Stimulated activated CD8-positive, alpha-beta memory T cell treated with anti-CD3 and anti-CD28 coated beads, Interleukin-4, amount 100 ng/mL, for 4 hours (primary cell): ENCODE measurements around the gene RTP1.
"Not testable (repeated sequence)": the region's sequence is repeated elsewhere in the genome, so short reads cannot be mapped to it uniquely, and the experiment has no call there.

Source experiments
- DNase-seq, 2 donors: peaks; one replicate each; pipeline ENCODE4 v3.0.0-alpha.2; 2020; ENCODE audit warnings: low read depth in 2 of 2, low spot score in 1 of 2

The RTP1 gene, protein sequence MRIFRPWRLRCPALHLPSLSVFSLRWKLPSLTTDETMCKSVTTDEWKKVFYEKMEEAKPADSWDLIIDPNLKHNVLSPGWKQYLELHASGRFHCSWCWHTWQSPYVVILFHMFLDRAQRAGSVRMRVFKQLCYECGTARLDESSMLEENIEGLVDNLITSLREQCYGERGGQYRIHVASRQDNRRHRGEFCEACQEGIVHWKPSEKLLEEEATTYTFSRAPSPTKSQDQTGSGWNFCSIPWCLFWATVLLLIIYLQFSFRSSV

DNA sequence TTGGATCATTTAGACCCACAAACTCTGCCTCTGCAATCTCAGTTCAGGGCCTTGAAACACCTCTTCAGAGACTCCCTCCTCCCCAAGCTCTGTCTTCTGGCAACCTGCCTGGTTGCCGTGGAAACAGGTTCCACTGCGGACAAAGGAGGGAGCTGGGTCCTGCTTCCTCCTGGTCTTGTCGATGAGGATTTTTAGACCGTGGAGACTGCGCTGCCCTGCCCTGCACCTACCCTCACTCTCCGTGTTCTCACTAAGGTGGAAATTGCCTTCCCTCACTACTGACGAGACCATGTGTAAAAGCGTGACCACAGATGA, at the start of gene RTP1:
TSS of gene RTP1 (plus strand) at position 152 of the 315 bp plus-strand sequence. CDS start at position 182, 30 bp downstream.
- no peak for DNase-seq

DNA sequence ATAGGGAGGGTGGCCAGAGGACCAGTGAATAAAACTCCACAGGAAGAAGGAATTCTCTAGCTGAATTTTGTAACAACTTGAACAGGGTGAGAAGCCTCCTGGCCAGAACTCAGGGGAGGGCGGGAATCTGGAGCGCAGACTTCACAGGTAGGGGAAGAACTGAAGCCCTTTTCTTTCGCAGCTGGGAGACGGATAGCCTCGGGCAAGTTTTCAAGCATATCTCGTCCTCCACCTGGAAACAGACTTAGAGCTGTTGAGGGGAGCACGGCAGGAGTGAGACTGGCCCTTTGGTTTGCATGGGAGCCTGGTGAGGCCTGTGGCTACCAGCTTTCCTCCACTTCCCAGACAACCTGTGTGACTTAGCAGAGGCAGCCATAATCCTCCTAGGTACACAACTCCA, 47.1 kb upstream of the RTP1 start:
- DNase-seq: no peak

DNA sequence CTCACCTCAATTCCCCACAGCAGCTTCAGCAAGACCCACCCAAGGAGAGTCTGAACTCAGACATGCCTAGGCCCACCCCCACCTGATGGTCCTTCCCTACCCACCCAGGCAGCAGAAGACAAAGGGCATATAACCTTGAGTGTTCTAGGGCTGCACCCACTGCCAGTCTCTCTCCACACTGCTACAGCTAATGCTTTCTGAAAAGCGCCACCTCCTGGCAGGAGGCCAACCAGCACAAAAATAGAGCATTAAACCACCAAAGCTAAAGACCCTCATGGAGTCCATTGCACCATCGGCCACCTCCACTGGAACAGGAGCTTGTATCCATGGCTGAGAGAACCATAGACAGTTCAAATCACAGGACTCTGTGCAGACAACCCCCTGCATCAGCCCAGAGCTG, 46.7 kb upstream of the RTP1 start:
- DNase-seq: peak; percentile 36 to 46

DNA sequence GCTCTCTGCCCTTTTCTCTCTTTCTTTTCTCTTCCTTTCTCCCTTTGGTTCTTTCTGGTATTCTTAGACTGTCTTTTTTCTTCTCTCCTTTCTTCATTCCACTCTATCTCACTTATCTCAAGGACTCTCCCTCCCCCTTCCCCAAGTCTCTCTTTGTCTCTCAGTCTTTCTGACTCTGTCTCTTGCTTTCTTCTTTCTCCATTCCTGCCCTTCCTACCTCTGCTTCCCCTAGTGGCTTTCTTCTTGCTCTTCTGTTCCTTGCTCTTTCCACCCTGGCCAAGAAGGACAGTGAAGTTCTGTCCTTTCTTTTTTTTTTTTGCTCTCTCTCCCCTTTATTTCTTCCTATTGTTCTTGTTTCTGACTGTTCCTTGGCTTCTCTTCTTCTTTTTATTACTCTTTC, 35.7 kb upstream of the RTP1 start:
- no peak for DNase-seq

DNA sequence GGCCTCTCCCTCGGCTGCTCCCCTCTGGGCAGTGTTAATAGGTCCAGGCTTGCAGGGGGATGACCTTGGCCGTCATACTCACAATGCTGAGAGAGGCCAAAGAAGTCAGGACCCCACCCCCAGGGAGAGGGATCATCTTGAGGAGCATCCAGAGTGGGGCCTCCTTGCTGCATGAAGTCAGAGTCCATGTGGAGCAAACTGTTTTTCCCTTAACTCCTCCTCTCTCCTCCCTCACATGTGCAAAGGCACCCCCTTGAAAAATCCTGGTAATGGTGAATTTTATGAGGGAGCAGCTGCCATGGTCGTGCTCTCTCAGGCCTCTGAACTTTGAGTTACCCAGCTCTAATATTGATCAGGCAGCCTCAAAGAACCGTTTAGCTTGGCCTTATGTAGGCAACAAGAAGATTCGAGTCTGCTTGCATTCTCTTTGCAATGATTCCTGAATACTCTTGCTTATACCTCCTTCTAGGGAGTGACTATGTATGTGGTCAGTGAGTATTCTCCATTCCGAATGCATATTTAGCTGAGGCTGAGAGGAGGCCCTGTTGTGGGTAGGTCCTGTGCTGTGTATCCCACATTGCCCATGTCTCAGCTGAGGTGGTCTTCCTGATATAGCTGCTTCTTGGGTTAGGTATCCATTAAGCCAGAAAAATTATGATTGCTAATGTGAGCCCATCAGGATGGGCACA, 34.9 kb upstream of the RTP1 start:
- DNase-seq: no peak

DNA sequence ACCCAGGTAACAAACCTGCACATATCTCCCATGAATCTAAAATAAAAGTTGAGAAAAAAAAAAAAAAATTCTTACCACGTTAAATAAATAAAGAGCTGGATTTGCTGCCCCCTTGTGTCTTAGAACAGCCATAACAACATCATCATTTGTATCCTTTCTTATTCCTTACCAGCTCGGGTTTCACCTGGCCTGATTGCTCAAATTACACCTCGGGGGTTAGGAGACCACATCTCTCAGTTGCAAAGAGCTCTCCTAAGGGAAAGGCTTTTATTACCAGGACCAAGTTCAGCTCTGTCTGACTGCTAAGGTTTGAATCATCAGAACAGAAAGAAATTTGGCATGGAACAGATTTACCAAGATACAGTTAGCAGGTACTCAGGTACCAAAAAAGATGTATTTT, 32.1 kb upstream of the RTP1 start:
- no peak for DNase-seq

DNA sequence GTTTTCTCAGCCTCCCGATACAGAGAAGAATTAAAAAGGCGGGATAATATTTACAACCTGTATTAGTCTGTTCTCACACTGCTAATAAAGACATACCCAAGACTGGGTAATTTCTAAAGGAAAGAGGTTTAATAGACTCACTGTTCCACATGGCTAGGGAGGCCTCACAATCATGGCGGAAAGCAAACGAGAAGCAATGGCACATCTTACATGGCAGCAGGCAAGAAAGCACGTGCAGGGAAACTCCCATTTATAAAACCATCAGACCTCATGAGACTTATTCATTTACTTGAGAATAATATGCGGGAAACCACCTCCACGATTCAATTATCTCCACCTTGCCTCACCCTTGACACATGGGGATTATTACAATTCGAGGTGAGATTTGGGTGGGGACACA, 30.5 kb upstream of the RTP1 start:
- DNase-seq: no peak

DNA sequence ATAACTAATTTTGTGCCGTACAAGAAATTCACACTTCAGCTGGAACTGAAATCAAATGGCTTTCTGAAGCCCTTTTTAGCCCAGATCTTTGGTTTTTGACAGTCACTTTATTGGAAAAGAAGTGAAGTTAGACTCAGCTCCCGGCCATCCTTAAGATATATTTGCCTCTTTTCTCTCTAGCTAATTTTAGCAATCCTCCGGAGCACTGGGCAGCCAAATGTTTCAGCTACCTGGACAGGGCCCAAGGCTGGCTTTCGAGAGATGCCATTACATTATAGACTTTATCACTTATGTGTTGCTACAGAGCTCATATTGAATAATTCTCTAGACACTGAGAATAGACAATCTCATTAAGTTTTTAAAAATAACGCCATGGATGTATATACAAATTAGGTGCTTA, 29.5 kb upstream of the RTP1 start:
- no peak for DNase-seq

DNA sequence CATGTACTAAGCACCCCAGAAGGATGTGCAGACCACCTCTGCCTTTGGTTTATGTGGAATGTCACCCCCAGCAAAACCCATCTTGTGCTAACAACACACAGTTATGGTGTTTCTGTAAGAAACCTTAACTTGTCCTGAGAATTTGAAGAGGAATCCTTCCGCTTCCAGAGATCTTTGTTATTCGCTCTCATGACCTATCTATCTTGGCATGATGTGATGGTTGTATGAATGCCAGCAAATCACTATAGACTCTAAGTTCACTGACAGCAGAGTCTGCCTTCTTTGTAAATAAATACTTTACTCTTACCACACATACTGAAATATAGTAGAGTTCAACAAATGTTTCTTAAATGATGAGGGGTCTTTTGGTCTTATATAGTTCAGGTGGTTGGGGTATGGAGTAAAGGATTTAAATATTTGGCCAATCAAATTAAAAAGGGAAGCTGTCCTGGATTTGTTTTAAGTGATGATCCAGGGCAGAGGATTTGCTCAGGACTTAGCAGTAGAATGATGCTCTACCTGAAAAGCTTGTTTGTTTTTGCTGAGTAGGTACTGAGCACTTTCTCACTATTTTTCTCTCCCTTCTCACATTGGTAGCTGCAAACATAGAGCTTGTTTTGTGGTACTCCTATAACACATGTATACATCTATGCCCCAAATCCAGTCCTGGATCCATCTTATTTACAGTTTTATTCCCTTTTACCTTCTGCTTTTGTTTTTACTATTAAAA, 27.9 kb upstream of the RTP1 start:
- DNase-seq: no peak

DNA sequence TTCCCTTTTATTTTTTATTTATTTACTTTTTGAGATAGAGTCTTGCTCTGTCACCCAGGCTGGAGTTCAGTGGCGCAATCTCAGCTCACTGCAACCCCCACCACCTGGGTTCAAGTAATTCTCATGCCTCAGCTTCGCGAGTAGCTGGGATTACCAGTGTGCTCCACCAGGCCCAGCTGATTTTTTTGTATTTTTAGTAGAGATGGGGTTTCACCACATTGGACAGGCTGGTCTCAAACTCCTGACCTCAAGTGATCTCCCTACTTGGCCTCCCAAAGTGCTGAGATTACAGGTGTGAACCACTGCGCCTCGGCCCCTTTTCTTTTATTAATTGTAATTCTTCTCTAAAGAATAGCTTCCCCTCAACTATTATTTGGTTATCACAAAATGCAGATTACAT, 26.4 kb upstream of the RTP1 start:
- DNase-seq: not testable (repeated sequence)

DNA sequence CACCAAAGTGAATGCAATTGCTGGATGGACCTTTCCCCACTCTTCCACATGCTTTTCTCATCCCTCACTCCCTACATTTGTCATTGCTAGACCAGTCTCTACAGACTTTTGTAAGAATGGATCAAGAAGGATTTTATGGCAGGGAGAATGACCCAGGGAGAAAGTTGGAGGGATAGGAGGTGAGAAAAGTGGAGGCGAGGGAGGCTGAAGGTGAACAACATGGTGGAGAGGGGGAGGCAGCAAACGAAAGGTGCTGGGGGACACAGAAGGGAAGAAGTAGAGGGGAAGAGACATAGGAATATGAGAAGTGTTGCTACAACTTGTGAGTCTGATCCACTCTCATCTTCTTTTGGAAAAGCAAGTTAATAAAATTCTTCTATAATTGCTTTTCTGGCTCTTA, 24.4 kb upstream of the RTP1 start:
- no peak for DNase-seq

DNA sequence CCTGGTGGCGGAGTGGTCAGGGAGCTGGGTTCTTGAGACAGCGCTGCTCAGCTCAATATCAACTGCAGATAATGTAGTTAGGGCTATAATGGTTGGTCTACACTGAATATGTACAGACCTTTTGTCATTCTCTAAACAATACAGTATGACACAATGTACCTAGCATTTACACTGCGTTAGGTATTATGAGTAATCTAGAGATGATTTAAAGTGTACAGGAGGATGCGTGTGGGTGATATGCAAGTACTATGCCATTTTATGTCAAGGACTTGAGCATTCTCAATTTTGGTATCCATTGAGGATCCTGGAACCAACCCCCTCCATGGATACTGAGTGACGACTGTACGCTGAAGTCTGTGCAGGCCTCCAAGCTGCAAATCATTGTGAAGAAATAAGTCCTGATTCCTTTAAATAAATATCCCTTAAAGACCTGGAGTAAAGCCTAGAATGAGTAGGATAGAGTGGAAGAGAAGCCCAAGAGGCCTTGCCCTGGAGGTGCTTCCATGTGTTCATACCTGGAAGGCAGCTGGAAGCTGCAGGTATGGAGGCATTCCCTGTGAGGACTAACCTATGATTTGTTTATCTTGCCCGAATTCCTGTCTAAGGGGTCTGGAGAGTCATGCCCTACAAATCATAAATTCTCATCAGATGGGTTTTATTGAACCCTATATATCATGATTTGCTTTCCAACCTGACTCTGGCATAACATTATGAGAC, 15.7 kb upstream of the RTP1 start:
- DNase-seq: no peak

DNA sequence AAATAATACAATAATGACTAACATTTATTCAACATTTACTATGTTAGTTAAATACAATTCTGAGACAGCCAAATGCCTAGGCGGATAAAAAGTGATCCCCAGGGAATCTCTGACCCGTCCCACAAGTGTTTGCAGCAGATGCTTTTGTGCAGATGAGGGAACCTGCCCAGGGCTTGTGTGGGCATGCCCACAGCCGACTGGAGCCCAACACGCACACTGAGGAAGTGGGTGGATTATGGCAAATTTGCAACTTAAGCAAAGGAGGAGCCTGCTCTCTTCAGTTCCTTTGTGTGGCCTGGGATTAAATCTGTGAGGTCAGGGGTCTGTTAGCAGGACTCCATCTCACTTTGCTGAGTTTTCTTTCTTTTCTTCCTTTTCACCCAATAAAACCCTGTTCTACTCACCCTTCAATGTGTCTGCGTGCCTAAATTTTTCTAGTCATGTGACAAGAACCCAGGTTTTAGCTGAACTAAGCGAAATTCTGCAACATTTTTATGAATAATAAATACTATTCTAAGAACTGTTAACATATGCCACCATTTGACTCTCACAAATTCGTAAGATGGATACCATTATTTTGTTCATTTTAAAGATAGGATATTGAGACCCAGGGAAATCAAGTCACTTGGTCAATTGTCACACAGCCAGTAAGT, 13.9 kb upstream of the RTP1 start:
- DNase-seq: no peak

DNA sequence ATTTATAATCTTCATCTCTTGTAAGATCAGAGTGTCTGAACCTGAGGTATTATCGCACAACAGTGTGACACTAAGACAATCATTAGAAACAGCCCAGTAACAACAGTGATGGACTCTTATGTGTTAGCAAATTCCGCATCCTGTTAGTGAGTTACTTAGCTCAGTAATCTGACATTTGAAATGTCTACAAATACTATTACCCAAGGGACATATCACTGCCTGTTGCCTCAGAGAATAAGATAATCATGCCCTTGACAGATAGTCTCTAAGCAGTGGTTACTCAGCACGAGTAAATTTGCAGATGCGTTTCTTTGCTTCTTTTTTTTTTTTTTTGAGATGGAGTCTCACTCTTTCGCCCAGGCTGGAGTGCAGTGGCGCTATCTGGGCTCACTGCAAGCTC, 13.4 kb upstream of the RTP1 start:
- DNase-seq: no peak

DNA sequence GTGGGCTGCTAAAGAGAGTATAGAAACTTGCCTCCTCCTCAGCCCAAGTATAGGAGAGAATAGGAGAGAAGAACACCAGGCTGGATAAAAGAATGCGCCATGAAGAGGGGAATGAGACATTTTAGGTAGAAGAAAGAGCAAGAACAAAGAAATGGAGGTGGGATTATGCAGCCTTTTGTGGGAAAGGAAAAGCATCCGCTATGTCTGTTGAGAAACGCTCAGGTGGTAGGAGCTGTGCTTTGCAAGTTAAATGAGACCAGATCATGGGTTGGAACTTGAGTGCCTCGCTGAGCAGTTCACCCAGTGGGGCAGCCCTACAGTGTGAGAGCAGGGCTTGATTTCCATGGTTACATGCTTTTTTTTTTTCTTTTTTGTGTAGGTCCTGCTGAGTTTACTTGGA, 11.5 kb upstream of the RTP1 start:
- DNase-seq: no peak

DNA sequence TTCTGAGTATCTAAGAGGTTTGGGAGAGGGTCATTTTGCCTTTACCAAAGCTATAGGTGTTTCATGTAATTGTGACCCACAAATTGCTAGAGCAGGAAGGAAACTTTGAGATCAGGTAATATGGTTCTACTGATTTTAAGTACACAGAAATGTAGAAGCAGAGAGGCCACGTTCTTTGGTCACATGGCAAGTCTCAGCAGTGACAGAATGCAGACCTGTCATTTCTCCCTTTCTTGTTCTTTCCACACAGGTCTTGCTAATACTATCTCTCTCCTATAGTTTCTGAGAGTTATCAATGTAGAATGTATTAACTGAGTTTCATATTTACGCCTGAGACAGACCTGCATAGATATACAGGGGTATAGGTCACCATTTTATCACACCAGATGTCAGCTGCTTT, 10.9 kb upstream of the RTP1 start:
- DNase-seq: no peak

DNA sequence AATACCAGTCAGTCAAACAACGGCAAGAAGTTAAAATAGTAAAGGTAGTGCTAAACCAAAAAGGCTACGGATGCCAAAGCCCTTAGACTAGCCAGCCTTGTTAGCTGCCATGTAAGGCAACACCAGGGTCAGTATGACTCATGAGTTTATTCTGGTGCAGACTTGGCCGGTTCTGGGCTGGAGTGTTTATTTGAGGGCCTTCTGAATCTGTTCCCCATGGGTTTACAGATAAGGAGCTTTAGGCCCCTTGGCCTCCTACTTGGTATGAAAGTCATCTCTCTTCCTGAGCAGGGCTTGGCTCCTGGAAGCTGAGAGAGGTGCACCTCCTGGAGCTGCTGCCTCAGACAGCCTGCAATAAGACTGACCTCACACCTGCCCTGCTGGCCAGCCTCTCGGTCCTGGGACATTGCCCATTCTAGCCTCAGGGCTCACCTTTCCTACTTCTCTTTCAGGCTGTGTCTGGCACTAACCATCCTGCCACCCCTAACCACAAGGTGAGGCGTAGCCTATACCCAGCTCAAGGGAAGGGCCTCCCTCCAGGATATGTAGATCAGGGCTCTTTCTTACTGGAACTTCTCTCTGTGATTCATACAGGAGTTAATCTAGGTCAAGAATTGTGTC, 10.4 kb upstream of the RTP1 start:
- no peak for DNase-seq

DNA sequence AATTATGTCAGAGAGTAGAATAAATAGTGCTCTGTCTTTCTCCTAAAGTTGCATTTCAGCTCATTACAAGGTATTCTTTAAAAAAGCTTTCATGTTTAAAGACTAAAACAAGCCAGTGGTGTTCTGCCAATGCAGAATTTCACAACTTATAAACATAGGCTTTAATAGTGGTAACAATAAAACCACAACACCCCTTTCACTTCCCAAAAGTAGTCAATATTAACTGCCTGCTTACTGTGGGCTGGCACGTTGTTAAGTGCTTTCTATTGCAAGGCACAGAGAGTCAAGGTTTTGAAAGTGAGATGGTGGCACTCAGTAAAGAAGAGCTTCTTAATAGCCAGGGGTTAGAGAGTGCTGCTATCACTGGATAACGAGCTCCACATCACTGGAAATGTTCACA, 8.4 kb upstream of the RTP1 start:
- DNase-seq: no peak

DNA sequence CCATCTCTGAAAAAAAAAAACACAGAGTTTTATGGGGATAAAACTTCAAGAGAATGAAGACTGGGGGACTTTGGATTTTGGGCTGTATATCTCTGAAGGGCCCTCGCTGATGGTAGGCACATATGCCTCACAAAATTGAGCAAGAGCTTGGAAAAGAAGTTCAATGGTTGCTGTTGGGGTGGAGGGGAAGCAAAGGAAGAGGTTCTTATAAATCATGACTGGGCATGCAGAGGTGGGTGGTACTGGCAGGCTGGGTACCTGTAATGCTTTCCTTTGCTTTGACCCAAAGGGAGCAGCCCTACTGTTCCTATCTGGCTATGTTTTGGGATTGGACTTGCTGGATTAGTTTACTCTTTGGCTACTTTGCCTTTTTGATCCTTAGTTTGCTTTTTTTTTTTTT, 6.0 kb upstream of the RTP1 start:
- no peak for DNase-seq

DNA sequence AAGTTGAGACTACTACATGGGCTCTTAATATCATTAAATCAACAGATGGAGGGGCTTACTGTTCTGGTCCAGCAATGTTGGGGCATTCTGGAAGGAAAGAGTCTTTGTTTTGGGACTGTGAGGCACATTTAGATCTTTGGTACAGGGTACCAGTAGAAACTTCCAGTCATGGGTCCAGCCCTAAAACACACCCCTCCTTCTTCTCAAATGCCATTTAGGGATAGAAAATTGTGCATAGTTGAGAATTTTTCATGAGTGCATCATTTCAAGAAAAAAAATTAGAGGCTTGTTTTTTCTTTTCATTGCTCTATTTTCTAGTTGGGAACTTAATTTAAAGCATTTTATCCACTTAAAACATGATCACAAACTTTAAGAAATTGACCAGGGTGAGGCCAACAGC, 4.1 kb upstream of the RTP1 start:
- DNase-seq: no peak
